Kidney (tissue), 14 donors: Measurements from ENCODE around the gene NPSR1. TPM values are rescaled to one million over a fixed set of nuclear protein-coding genes. Genes with fewer than 3 reads are reported as not detected.

Experiments
- DNase-seq, 5 donors: peaks; one replicate each; pipeline ENCODE4 v3.0.0-alpha.2; 2013 to 2020
- FAIRE-seq: peaks from 2 replicates; lab custom pipeline; 2012; peaks lifted over from hg19 to GRCh38; lab: Jason Lieb, UNC
- H3K27ac ChIP-seq, 2 donors: one replicate each; pipeline ENCODE4 v1.7.0; 2013; ENCODE audit warnings: low read depth in 2 of 2, low read length in 2 of 2, inconsistent platforms in 1 of 2
- H3K27me3 ChIP-seq: one replicate; pipeline ENCODE4 v1.7.1; 2013; ENCODE audit warnings: low read length, inconsistent platforms; ENCODE audit not compliant: control insufficient read depth, insufficient read depth
- H3K36me3 ChIP-seq, 3 donors: one replicate each; pipeline versions ENCODE4 v1.7.0 to v1.7.1; 2013; ENCODE audit warnings: low read length in 3 of 3, control low read depth in 1 of 3, inconsistent platforms in 1 of 3; ENCODE audit not compliant: insufficient read depth in 3 of 3, control insufficient read depth in 2 of 3
- H3K4me1 ChIP-seq, 3 donors: one replicate each; pipeline versions ENCODE4 v1.7.0 to v1.7.1; 2013; ENCODE audit warnings: low read length in 3 of 3, inconsistent platforms in 1 of 3, low read depth in 1 of 3; ENCODE audit not compliant: control insufficient read depth in 2 of 3, insufficient read depth in 2 of 3
- H3K4me3 ChIP-seq, 3 donors: one replicate each; pipeline versions ENCODE4 v1.7.0 to v1.8.1; 2013; ENCODE audit warnings: low read length in 3 of 3, control low read depth in 1 of 3, inconsistent platforms in 1 of 3
- H3K9ac ChIP-seq, 3 donors: one replicate each; pipeline versions ENCODE4 v1.7.0 to v1.7.1; 2013; ENCODE audit warnings: low read length in 3 of 3, control low read depth in 1 of 3, inconsistent platforms in 1 of 3
- H3K9me3 ChIP-seq, 3 donors: one replicate each; pipeline versions ENCODE4 v1.7.0 to v1.7.1; 2013; ENCODE audit warnings: low read length in 3 of 3, control low read depth in 1 of 3, inconsistent platforms in 1 of 3; ENCODE audit not compliant: control insufficient read depth in 2 of 3, insufficient read depth in 1 of 3
- CTCF ChIP-seq: IDR thresholded peaks from 3 replicates; pipeline ENCODE4 v1.5.1; 2012; ENCODE audit warnings: mild to moderate bottlenecking, moderate library complexity, borderline replicate concordance; ENCODE audit not compliant: insufficient read depth; ENCODE audit errors: extremely low read depth
- intact Hi-C: fragments of 100-400 bp; cut with DNase I; formaldehyde crosslinking; loops from one replicate; pipeline ENCODE4 v1.11.1; 2022
- polyA plus RNA-seq: library from polyadenylated mRNA; stranded (reverse); fragments of 350-450 nt; fragmentation: Illumina TruSeq; extraction: RNeasy Lipid Tissue Mini Kit (QIAGEN cat#74804); gene quantifications from one replicate; pipeline ENCODE4 v1.2.3, GENCODE V29; 2014; ENCODE audit warnings: low read depth, low replicate concordance; ENCODE audit not compliant: insufficient read depth
- total RNA-seq: library from RNA; stranded (reverse); fragmentation: NEBNext Ultra II Directional; extraction: Animal tissue kit (Norgen Biotek cat#: 25700); gene quantifications from one replicate; pipeline ENCODE4 v1.2.1, GENCODE V29; 2021
- donor health status: control.
- donor health status: control.
- donor health status: control.
- donor health status: control.
- donor health status: control.
- donor health status: DM: yes; HTN: yes; CAD: no.
- donor health status: Normal renal cell carcinoma (clear cell type).

NPSR1 gene
- total and polyA plus RNA-seq, 2 donors from 2014 or later = not detected

GRCh38 chr7:34830390-34830789 lies 172.4 kb downstream of the NPSR1 start:
- no peaks in the 10 kb centered on the region for H3K27me3 ChIP-seq
- no peak overlapping the region for H3K27ac ChIP-seq
- no peaks in the 10 kb centered on the region for H3K9me3 ChIP-seq
- no peaks in the 10 kb centered on the region for H3K4me1 ChIP-seq
- no peaks in the 10 kb centered on the region for H3K36me3 ChIP-seq
- H3K4me3 ChIP-seq = no peak overlapping the region
- no peak for TF ChIP-seq CTCF
- intact Hi-C loops = no loop called here
- H3K9ac ChIP-seq = no peak overlapping the region
- DNase-seq (no peak), FAIRE-seq (no peak)

- H3K4me1 ChIP-seq = no peaks in the 10 kb centered on the region
- H3K9me3 ChIP-seq = no peaks in the 10 kb centered on the region
- H3K36me3 ChIP-seq = no peaks in the 10 kb centered on the region
- TF ChIP-seq CTCF = no peak
- H3K27ac ChIP-seq = no peak overlapping the region
- intact Hi-C loops = no loop called here
- FAIRE-seq = no peak
- no peaks in the 10 kb centered on the region for H3K27me3 ChIP-seq
- no peak overlapping the region for H3K9ac ChIP-seq
- no peak overlapping the region for H3K4me3 ChIP-seq
- no peak for DNase-seq
Observed at GRCh38 chr7:34831436-34831835, 173.4 kb downstream of the NPSR1 start.

- no peaks in the 10 kb centered on the region for H3K9me3 ChIP-seq
- FAIRE-seq = no peak
- no peak for DNase-seq
- H3K9ac ChIP-seq = no peak overlapping the region
- H3K27ac ChIP-seq = no peak overlapping the region
- H3K27me3 ChIP-seq = no peaks in the 10 kb centered on the region
- no peak overlapping the region for H3K4me3 ChIP-seq
- no peaks in the 10 kb centered on the region for H3K36me3 ChIP-seq
- intact Hi-C loops = no loop called here
- no peak for TF ChIP-seq CTCF
- H3K4me1 ChIP-seq = no peaks in the 10 kb centered on the region
Observed at GRCh38 chr7:34832020-34832419, 174.0 kb downstream of the NPSR1 start.
